ENCODE results near the gene BATF. TPM values are rescaled to one million over a fixed set of nuclear protein-coding genes. Genes with fewer than 3 reads are reported as not detected.

The BATF gene
- total and polyA plus RNA-seq, 4 experiments from 2014 or later = 17.1 to 53.8 (median 33.6) TPM

GRCh38 chr14:75499084-75499875 is 23.0 kb upstream of the BATF start:
- Histone ChIP-seq H3K36me3 (ENCODE audit: insufficient read depth, low read length) (no peaks in the 10 kb centered on the region), H3K4me1 (ENCODE audit: insufficient read depth, low read length) (no peaks in the 10 kb centered on the region), H3K9me3 (ENCODE audit: control insufficient read depth in 1 of 2, low read length in 2 of 2) (no peaks in the 10 kb centered on the region), H3K27ac (ENCODE audit: low read depth, low read length) (no peak overlapping the region), H3K4me3 (ENCODE audit: low read length in 2 of 2) (no peak overlapping the region), H3K27me3 (ENCODE audit: insufficient read depth, low read length) (no peaks in the 10 kb centered on the region)
- Mint-ChIP-seq H3K9me3 (peaks cover 0 to 2% (median 0%) of the 10 kb centered on the region in 8 donors), H3K27me3 (no peaks in the 10 kb centered on the region), H3K27ac (no peak overlapping the region), H3K4me1 (peaks cover 1 to 9% (median 5%) of the 10 kb centered on the region in 4 donors), H3K4me3 (no peak overlapping the region), H3K36me3 (no peaks in the 10 kb centered on the region)
- intact Hi-C loops (cut with micrococcal nuclease) = no loop called here
- ChIA-PET POLR2A (ENCODE audit: partially characterized antibody) (interaction anchor here (0.9 to 1.3 kb wide), 2 partner anchors 31 to 79 kb away, joined by 3 read pairs; partner anchors contain the start of gene FLVCR2), CTCF (ENCODE audit: partially characterized antibody) (interaction anchor here (1.0 to 2.1 kb wide), 4 partner anchors 10 to 62 kb away, joined by 4 to 6 read pairs (median 5); no protein-coding TSS in a partner anchor)
- DNase-seq = no peak

- H3K9me3 Mint-ChIP-seq = peaks cover 0 to 5% (median 2%) of the 10 kb centered on the region in 8 donors
- Histone ChIP-seq H3K36me3 (ENCODE audit: insufficient read depth, low read length) (no peaks in the 10 kb centered on the region), H3K27me3 (ENCODE audit: insufficient read depth, low read length) (no peaks in the 10 kb centered on the region), H3K27ac (ENCODE audit: low read depth, low read length) (no peak overlapping the region), H3K4me1 (ENCODE audit: insufficient read depth, low read length) (no peaks in the 10 kb centered on the region), H3K4me3 (ENCODE audit: low read length in 2 of 2) (no peak overlapping the region), H3K9me3 (ENCODE audit: control insufficient read depth in 1 of 2, low read length in 2 of 2) (no peaks in the 10 kb centered on the region)
- no peak overlapping the region for H3K27ac Mint-ChIP-seq
- DNase-seq = no peak
- intact Hi-C loops (cut with micrococcal nuclease) = no loop called here
- H3K27me3 Mint-ChIP-seq = no peaks in the 10 kb centered on the region
- H3K4me3 Mint-ChIP-seq = no peak overlapping the region
- no peaks in the 10 kb centered on the region for H3K36me3 Mint-ChIP-seq
- H3K4me1 Mint-ChIP-seq = peaks cover 1 to 9% (median 5%) of the 10 kb centered on the region in 4 donors
- ChIA-PET CTCF (ENCODE audit: partially characterized antibody) (interaction anchor here (1.5 kb wide), 1 partner anchor 10 kb away, joined by 3 read pairs; no protein-coding TSS in a partner anchor), POLR2A (ENCODE audit: partially characterized antibody) (no interaction called here)
Measured at GRCh38 chr14:75501080-75501479, 21.2 kb upstream of the BATF start.

- H3K27ac Mint-ChIP-seq = no peak overlapping the region
- no peak overlapping the region for H3K4me3 Mint-ChIP-seq
- intact Hi-C loops (cut with micrococcal nuclease) = no loop called here
- Histone ChIP-seq H3K4me3 (ENCODE audit: low read length in 2 of 2) (no peak overlapping the region), H3K4me1 (ENCODE audit: insufficient read depth, low read length) (no peaks in the 10 kb centered on the region), H3K36me3 (ENCODE audit: insufficient read depth, low read length) (no peaks in the 10 kb centered on the region), H3K9me3 (ENCODE audit: control insufficient read depth in 1 of 2, low read length in 2 of 2) (no peaks in the 10 kb centered on the region), H3K27me3 (ENCODE audit: insufficient read depth, low read length) (no peaks in the 10 kb centered on the region), H3K27ac (ENCODE audit: low read depth, low read length) (no peak overlapping the region)
- no peaks in the 10 kb centered on the region for H3K27me3 Mint-ChIP-seq
- H3K4me1 Mint-ChIP-seq = peaks cover 0 to 1% (median 0%) of the 10 kb centered on the region in 4 donors
- H3K9me3 Mint-ChIP-seq = peaks cover 0 to 12% (median 6%) of the 10 kb centered on the region in 8 donors
- DNase-seq = no peak
- ChIA-PET CTCF (ENCODE audit: partially characterized antibody) (no interaction called here), POLR2A (ENCODE audit: partially characterized antibody) (no interaction called here)
- no peaks in the 10 kb centered on the region for H3K36me3 Mint-ChIP-seq
Measured at GRCh38 chr14:75504411-75504810, 17.9 kb upstream of the BATF start.

GRCh38 chr14:75506930-75507329 is 15.3 kb upstream of the BATF start:
- Mint-ChIP-seq H3K9me3 (peaks cover 0 to 32% (median 16%) of the 10 kb centered on the region in 8 donors), H3K4me3 (no peak overlapping the region), H3K36me3 (peaks cover 2 to 9% of the 10 kb centered on the region in 2 donors), H3K4me1 (peaks cover 0 to 1% (median 0%) of the 10 kb centered on the region in 4 donors), H3K27ac (no peak overlapping the region), H3K27me3 (no peaks in the 10 kb centered on the region)
- Histone ChIP-seq H3K4me3 (ENCODE audit: low read length in 2 of 2) (no peak overlapping the region), H3K9me3 (ENCODE audit: control insufficient read depth in 1 of 2, low read length in 2 of 2) (peaks cover 0 to 12% of the 10 kb centered on the region in 2 donors), H3K27ac (ENCODE audit: low read depth, low read length) (no peak overlapping the region), H3K36me3 (ENCODE audit: insufficient read depth, low read length) (no peaks in the 10 kb centered on the region), H3K27me3 (ENCODE audit: insufficient read depth, low read length) (no peaks in the 10 kb centered on the region), H3K4me1 (ENCODE audit: insufficient read depth, low read length) (no peaks in the 10 kb centered on the region)
- no peak for DNase-seq
- intact Hi-C loops (cut with micrococcal nuclease) = no loop called here
- ChIA-PET POLR2A (ENCODE audit: partially characterized antibody) (no interaction called here), CTCF (ENCODE audit: partially characterized antibody) (interaction anchor here (1.4 to 1.5 kb wide), 3 partner anchors 15 to 54 kb away, joined by 4 to 7 read pairs (median 5); partner anchors contain the start of gene BATF)

- H3K4me1 Mint-ChIP-seq = peaks cover 12 to 23% (median 17%) of the 10 kb centered on the region in 4 donors
- POLR2A ChIA-PET (ENCODE audit: partially characterized antibody) = interaction anchor here (6.9 kb wide), 1 partner anchor 14 kb away, joined by 69 read pairs; the partner anchor contains the start of gene BATF
- H3K4me1 ChIP-seq (ENCODE audit: insufficient read depth, low read length) = peaks cover 19% of the 10 kb centered on the region
- H3K9me3 Mint-ChIP-seq = peaks cover 0 to 37% (median 17%) of the 10 kb centered on the region in 8 donors
- no peaks in the 10 kb centered on the region for H3K27me3 ChIP-seq (ENCODE audit: insufficient read depth, low read length)
- no peak overlapping the region for H3K4me3 ChIP-seq (ENCODE audit: low read length in 2 of 2)
- H3K27ac Mint-ChIP-seq = no peak overlapping the region
- H3K27ac ChIP-seq (ENCODE audit: low read depth, low read length) = no peak overlapping the region
- CTCF ChIA-PET (ENCODE audit: partially characterized antibody) = no interaction called here
- peaks cover 2 to 9% of the 10 kb centered on the region in 2 donors for H3K36me3 Mint-ChIP-seq
- H3K9me3 ChIP-seq (ENCODE audit: control insufficient read depth in 1 of 2, low read length in 2 of 2) = peaks cover 0 to 16% of the 10 kb centered on the region in 2 donors
- intact Hi-C loops (cut with micrococcal nuclease) = no loop called here
- DNase-seq = no peak
- H3K4me3 Mint-ChIP-seq = no peak overlapping the region
- H3K36me3 ChIP-seq (ENCODE audit: insufficient read depth, low read length) = no peaks in the 10 kb centered on the region
- H3K27me3 Mint-ChIP-seq = no peaks in the 10 kb centered on the region
Measured at GRCh38 chr14:75510547-75510946, 11.7 kb upstream of the BATF start.

- Mint-ChIP-seq H3K36me3 (peaks cover 2 to 9% of the 10 kb centered on the region in 2 donors), H3K9me3 (peaks cover 0 to 32% (median 16%) of the 10 kb centered on the region in 8 donors), H3K4me1 (peaks cover 19 to 30% (median 23%) of the 10 kb centered on the region in 4 donors), H3K4me3 (no peak overlapping the region), H3K27ac (no peak overlapping the region), H3K27me3 (no peaks in the 10 kb centered on the region)
- Histone ChIP-seq H3K4me1 (ENCODE audit: insufficient read depth, low read length) (peaks cover 26% of the 10 kb centered on the region), H3K4me3 (ENCODE audit: low read length in 2 of 2) (no peak overlapping the region), H3K36me3 (ENCODE audit: insufficient read depth, low read length) (no peaks in the 10 kb centered on the region), H3K27me3 (ENCODE audit: insufficient read depth, low read length) (no peaks in the 10 kb centered on the region), H3K27ac (ENCODE audit: low read depth, low read length) (no peak overlapping the region), H3K9me3 (ENCODE audit: control insufficient read depth in 1 of 2, low read length in 2 of 2) (peaks cover 0 to 16% of the 10 kb centered on the region in 2 donors)
- no peak for DNase-seq
- POLR2A ChIA-PET (ENCODE audit: partially characterized antibody) = interaction anchor here (6.9 kb wide), 1 partner anchor 13 kb away, joined by 69 read pairs; the partner anchor contains the start of gene BATF
- CTCF ChIA-PET (ENCODE audit: partially characterized antibody) = interaction anchor here (1.0 to 8.8 kb wide), 3 partner anchors 8 to 51 kb away, joined by 3 to 105 read pairs (median 3); no protein-coding TSS in a partner anchor
- intact Hi-C loops (cut with micrococcal nuclease) = no loop called here
Measured at GRCh38 chr14:75511201-75511600, 11.1 kb upstream of the BATF start.

Measured in CD4-positive, alpha-beta memory T cell (primary cell).